HG02884 (cell line): ENCODE data around the gene CPB1.
"Not testable (repeated sequence)": the region's sequence is repeated elsewhere in the genome, so short reads cannot be mapped to it uniquely, and the experiment has no call there.

Experiments
- ATAC-seq: cut with Tn5 transposase; IDR thresholded peaks from one replicate; pipeline ENCODE4 v1.9.1; 2021; ENCODE audit warnings: mild to moderate bottlenecking, moderate library complexity; ENCODE audit not compliant: unreplicated experiment

The CPB1 gene

DNA sequence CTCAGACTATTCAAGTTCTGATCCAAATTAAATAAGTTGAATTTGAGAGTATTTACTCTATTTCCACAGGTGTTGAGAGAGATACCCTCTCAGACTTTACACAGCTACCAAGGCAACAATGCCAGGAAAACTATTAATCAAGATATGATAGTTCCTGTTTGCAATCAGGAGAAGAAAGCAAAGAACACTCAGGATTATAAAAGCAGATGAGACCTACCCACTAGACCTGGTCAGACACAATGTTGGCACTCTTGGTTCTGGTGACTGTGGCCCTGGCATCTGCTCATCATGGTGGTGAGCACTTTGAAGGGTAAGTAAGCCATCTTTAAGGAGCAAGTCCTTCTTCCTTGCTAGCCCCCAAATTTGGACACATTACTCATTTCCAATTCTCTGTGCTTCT is at the start of gene CPB1:
Gene CPB1 (plus strand): TSS at position 227 of the 400 bp plus-strand sequence. CDS start 13 bp downstream, at position 240.
- no peak for ATAC-seq

DNA sequence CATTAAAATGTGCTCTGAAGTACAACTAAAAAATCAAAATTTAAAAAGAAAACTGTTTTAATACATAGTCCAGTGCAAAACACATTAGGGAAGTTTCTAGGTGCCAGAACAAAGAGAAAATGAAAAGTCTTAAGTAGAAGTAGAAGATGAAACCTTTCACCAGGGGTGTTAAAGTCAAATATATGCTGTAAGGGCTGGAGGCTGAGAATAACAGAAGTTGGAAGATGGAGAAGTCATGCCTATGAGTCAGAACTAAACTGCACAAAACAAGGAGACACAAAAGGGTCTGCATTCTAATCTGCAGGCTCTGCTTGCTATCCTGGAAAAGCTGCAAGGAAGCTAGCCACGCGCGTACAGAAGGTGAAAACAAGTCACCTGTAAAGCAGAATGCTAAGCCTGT is 48.7 kb upstream of the CPB1 start:
- ATAC-seq, result no peak

DNA sequence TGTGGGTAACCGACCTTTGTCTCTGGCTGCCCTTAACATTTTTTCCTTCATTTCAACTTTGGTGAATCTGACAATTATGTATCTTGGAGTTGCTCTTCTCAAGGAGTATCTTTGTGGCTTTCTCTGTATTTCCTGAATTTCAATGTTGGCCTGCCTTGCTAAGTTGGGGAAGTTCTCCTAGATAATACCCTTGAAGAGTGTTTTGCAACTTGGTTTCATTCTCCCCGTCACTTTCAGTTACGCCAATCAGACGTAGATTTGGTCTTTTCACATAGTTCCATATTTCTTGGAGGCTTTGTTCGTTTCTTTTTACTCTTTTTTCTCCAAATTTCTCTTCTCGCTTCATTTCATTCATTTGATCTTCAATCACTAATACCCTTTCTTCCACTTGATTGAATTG is 42.6 kb upstream of the CPB1 start:
- ATAC-seq, result not testable (repeated sequence)

DNA sequence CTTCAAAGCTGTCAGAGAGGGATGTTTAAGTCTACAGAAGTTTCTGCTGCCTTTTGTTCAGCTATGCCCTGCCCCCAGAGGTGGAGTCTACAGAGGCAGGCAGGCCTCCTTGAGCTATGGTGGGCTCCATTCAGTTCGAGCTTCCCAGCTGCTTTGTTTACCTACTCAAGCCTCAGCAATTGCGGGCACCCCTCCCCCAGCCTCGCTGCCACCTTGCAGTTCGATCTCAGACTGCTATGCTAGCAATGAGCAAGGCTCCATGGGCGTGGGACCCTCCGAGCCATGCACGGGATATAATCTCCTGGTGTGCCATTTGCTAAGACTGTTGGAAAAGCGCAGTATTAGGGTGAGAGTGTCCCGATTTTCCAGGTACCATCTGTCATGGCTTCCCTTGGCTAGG is 41.5 kb upstream of the CPB1 start:
- ATAC-seq, result not testable (repeated sequence)

DNA sequence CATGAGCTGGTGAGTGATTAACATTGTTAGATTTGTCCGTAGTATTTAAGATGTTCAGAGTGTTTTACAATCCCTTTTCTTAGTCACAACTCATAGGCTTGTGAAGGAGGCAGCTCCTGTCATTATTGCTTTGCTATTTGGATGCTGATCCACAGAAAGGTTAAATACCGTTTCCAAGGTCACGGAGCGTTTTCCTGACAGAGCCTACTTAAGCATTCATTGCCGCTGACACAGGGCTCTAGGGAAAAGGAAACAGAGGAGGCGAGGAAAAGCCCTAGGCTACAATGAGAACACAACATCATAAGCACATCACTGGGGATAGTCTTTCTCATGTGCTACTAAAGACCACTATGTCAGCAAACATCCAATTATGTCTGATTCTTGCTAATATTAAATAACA is 38.5 kb upstream of the CPB1 start:
- ATAC-seq, result no peak

DNA sequence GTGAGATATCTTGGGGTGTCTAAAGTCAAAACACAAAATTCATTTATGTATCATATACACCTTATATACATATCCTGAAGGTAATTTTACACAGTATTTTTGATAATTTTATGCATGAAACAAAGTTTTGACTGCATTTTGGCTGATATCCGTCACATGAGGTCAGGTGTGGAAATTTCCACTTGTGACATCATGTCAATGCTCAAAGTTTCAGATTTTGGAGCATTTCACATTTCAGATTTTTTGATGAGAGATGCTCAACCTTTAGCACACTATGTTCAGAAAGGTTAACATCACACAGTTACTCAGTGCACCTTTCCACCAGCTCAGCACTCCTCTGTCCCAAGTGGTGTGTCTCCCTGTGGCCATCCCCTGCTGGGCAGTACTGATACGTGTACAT is 37.7 kb upstream of the CPB1 start:
- no peak for ATAC-seq

DNA sequence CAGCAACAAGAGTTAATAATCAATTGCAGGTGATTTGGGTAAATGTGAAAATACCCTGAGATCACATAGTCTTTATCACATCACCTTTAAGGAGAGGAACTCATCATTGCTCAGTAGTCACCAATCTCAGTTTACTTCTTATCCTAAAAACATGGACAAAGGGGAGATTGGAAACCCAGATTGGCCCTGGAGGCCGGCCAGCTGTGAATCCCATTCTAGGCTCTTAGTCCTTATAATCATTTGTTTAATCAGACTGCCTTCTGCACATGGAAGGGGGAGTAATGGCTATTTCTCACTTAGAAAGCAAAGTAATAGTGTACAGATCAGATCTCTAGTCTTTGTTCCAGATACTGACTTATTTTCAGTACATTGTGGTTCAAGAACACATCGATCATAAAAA is 37.2 kb upstream of the CPB1 start:
- no peak for ATAC-seq

DNA sequence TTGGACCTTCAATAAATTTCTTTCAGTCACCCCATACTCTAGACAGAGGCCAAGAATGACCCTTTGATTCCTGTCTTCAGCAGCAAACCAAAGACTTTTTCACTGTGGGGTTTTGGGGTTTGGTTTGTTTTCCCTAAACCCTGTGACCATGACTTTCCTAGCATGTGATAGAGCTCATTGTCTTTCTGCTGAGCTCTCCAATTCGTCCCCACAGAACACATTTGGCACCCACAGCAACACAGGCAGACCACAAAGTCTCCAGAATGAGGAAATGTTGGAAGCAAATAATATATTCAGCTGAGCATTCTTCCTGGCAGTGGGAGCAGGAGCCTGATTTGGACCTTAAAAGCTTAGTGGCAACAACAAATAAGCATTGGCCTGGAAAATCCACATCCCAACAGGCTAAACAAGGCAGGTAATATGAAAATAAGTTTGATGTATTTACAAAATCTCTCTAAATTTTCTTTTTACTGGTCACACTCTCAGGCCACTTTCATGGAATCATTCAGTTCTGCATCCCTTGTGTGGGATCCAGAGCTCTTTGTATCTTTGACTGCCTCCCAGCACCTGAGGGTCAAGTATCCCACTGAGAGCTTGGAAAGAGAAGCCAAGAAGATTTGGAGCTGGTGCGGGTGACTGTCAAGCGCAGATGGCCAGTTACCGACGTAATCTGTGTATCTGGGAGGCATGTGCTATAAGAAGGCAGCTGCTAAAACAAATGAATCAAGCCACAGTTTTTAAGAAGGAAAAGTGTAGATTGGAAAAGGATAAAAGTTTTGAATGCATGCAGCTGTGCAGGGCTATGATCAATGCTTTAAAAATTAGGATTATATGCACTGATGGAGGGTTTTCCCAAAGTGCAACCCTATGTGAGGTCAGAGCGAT is 36.5 kb upstream of the CPB1 start:
- ATAC-seq, result no peak

DNA sequence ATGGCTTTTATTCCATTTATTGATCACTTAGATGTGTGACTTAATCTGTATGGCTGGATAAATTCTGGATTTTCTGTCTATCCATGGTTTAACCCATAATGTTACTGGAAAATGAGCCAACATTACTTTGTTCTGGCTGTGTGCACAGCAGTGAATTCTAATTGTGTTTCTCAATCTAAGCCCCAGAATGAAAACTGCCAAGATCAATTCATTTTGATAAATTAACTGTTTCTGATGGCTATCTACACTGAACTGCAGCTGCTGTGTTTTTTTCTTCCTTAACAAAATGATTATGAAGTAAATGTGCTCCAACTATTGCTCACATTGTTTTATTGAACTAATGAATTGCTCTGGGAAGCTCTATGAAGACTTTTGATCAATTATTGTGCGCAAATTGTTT is 35.7 kb upstream of the CPB1 start:
- no peak for ATAC-seq

DNA sequence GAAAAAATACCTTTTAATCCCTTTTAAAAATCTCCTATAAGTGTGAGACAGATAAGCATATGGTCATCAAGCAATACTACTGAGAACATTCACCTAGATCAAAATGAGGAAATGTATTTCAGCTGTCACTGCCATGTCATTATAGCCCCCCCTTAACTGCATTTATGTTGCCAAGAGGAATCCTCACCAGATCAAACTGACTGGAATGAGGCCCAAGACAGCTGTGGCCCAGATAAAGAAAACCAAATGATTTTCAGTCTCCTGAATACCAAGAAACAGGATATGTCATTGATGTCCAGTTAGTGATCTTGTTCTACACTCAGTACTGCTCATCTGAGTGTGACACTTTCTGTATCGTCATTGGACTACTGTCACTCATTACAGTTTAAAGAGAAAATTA is 35.1 kb upstream of the CPB1 start:
- ATAC-seq, result no peak

DNA sequence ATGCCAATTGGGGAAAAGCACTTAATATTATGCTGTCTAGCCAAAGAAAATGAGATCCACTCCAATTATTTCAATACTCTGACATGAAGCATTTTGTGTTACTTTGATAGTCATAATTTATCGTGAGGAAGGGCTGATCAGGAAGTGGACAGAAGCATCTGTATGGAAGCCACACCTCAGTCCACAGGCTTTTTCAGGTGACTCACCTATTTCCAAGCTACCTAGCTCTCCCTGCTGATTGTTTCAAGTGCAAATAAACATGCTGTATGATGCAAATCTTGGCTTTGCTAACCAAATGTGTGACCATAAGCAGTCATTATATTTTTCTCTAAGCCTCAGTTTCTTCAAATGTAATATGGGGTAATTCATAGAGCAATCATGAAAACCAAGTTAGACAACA is 30.8 kb upstream of the CPB1 start:
- ATAC-seq, result no peak

DNA sequence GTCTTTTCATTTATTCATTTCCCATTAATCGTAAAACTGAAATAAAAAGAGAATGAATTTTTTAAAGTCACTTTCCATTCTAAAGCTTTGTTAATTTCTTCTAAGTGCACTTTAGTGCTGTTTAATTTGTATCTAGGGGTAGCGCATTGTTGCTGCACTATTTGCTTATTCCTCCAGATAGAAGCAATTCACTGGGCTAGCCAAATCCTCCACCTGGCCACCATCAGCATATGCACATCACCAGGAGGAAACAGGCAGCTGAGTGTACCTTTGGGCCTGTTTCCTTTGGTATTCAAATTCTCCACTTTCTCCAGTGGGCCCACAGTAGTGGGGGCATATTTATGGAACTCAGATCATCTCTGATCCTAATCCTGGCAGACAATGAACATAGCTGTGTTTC is 29.8 kb upstream of the CPB1 start:
- no peak for ATAC-seq

DNA sequence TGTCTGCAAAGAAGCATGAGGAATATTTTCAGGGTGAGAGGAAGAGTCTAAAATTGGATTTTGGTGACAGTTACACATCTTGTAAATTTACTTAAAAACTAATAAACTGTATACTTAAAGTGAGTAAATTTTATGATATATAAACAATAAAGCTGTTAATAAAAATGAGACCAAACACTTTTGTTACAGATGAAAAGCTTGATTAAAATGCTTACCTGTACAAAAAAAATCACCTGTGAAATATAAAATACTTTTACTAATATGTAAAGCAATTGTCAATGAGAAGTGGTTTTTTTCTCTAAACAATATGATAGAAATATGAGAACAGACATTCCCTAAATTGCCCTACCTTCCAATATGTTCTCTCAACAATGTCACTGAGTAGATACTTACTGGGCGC is 27.2 kb upstream of the CPB1 start:
- no peak for ATAC-seq

DNA sequence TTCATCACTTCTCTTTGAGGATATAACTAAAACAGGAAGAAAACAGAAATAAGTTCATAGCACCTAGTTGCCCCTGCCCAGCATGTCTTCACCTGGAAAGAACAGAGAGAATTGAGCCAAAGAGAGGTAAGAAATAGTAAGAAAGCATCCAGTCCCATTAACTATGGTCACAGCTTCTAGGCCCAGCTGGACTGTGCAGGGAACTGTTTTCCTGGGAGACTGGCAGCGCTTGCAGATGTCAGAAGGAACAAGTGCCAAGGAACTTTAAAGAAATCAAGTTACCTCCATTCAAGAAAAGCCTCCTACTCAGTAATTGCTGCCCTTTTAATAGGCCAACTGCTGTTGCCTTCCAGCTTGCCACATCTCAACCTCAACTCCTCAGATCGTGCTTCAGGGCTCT is 17.8 kb upstream of the CPB1 start:
- no peak for ATAC-seq

DNA sequence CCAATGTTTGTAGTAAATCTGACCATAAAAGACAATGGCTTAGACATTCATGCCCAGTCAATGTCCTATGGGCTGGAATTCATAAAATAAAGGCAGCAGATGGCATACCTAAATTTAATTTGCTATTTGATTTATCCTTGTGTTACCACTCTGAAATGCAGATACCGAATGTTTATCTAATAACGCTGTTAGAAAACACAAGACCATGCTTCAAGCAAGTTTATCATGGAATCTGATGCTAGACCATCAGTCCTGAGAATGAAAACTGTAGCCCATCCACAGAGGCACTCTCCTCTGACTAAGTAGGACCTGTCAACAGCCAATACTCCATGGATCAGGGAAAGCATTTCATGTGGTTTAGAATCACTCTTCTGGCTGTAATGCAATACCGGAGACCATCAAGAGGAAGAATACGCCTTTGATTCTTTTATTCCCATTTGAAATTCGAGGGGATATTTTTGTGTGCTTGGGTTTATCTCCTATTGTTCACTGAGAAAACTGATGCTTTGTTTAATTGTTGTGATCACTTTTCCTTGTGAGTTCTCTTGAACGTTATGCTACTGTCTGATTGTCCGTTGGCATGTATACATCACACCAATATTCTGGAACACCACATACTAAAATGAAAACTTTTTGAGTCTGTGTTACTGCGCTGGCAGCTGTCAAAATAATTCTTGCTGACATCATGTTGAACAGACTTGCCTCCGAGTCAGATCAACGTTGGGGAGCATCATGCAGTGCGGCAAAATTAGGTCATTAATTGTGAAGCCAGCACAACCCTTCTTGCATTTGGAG is 12.1 kb upstream of the CPB1 start:
- ATAC-seq, result no peak

DNA sequence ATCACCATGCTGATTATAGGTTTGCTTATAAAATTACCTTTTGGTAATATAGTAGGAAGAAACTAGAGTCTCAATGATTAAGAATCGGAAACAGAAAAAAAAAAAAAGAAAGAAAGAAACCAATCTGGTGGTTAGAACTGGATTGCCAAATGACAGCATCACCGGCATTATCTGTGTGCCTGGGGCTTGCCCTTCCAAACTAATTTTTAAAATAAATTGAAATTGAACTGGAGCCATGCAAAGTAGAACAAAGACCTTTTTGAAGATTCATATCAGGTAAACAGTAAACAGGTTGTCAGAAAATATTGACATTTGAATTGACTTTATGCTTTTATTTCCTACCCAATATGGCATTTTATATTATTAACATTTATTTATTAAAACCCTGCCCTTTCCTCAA is 11.2 kb upstream of the CPB1 start:
- ATAC-seq, result no peak

DNA sequence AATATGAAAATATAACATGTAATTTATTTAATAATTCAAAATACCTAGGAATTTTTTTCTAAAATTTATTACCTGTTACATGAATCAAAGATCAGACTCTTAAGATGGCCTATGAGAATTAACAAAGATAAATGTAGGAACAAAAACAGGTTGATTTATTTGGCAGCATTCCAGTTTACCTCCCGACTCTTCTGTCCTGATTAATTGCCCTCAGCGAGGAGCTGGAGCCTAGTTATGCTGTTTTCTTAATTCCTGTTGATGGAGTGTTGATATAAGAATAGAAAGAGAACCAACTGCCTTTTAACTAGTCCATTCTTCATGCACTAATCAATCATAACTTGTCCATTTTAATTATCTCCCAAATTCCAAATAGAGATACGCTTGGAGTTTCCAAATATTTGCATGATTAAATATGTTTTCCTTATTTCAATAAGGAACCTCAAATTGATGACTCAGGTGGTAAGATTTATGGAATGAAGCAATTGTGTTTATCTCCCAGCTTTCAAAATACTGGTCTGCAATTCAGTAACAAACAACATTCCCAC is 10.6 kb upstream of the CPB1 start:
- ATAC-seq, result no peak

DNA sequence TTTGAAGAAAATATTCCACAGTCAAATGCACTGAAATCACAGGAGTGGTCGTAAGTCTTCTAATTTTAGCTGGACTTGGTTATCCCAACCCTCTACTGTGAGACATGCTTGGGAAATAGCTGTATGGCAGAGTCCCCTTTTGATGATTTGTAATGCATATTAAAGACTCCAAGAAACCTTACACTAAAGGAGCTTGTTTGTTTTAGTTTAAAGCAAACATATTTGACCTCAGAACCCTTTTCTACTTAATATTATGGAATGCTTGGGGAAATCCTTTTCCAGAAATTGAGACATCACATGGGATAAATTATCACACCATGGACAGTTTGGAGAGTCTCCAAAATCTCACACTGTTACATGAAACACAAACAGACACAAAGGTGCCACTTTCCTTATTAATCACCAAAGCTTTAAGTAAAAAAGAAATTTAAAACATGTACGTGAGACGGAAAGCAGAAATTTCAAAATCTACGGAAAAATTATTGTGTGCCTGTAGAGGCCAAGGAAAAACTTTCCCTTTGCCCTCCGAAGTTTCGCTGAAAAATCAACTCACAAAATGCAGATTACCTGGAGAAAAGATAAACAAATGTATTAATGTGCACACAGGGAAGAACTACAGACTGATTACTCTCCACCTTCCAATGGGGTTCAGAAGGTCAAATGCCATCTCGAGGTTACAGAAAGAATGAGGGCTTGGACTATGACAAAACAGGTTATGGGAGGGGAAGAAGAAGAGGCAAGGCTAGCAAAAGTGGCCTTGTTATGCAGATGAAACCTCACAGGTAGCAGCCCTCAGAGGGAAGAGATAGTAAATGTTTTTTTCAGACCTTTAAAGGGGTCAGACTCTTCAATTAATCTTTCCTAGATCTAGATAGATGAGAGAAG is 7.0 kb upstream of the CPB1 start:
- no peak for ATAC-seq

DNA sequence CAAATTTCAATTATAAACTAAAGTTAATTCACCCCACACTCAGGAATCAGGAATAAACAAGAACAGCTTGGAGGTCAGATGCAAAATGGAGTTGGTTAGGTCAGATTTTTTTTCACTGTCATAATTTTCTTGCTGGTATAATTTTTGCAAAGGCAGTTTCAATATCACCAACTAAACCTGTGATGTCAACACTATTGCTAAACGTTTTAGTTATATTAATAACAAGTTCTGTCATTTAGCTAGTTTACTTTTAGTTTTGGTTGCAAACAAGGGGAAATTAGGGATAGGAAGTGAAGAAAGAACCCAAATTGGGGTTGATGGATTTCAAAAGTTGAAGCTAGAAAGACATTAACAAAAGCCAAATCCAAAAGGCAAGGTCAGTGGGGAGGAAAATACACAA is 4.6 kb upstream of the CPB1 start:
- no peak for ATAC-seq

DNA sequence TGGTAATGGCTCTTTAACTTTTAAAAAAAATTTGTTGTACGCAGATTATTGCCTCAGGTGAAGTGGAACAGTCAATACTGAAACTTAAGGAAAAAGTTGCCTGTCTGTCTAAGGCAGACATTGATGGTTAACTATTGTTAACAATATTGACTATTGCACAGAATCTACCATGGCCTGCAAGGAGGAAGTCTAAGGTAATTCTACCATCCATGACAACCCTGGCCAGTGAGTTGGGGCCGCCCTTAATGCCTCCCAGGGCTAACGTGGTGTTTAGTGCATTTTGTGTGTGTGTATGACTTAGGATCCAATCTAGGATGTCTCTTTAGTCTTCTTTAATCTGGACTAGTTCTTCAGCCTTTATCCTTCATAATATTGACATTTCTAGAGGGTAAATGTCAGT is 2.1 kb upstream of the CPB1 start:
- no peak for ATAC-seq

DNA sequence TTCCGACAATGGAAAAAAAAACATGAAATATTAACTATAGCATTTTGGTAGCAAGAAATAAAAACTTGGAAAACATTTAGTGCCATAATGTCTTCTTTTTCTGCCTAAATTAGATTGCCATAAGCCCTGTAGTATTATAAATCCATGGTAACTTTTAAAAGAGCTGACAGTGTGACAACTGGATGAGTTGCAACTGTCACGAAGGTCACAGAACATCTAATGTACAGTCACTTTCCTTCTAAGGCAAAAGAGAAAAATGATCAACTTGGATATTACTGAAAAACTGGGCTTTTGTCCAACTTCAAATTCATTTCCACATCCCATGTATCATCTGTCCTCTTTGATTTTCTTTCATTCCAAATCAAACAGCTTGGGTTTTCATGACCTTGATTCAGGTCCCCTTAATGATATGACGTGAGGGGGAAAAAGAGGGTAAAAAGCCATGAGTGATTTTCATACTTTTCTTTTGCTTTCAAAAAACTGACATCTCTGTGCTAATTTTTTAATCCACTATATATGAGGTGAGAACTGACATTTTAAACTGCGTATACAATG is 602 bp downstream of the CPB1 start:
- no peak for ATAC-seq
